H9 (cell line): ENCODE measurements around the gene INTS6L. TPM values are rescaled to one million over a fixed set of nuclear protein-coding genes. Genes with fewer than 3 reads are reported as not detected.

ENCODE experiments used
- DNase-seq: peaks from one replicate; pipeline ENCODE4 v3.0.0-alpha.2; 2017
- H2AFZ ChIP-seq: one replicate; pipeline ENCODE4 v1.6.1; 2013; ENCODE audit warnings: mild to moderate bottlenecking, low read length, control low read depth, moderate library complexity
- H2AK5ac ChIP-seq: 2 replicates; pipeline ENCODE4 v1.6.1; 2013; ENCODE audit warnings: low read length, control low read depth, mixed read lengths; ENCODE audit not compliant: insufficient read length
- H2BK120ac ChIP-seq: one replicate; pipeline ENCODE4 v1.6.1; 2013; ENCODE audit warnings: low read depth, mild to moderate bottlenecking, low read length, control low read depth, inconsistent platforms; ENCODE audit not compliant: poor library complexity, severe bottlenecking
- H2BK12ac ChIP-seq: 2 replicates; pipeline ENCODE4 v1.6.1; 2013; ENCODE audit warnings: low read length, control low read depth, mixed read lengths, low read depth; ENCODE audit not compliant: insufficient read length
- H2BK15ac ChIP-seq: 2 replicates; pipeline ENCODE4 v1.6.1; 2013; ENCODE audit warnings: low read depth, low read length, control low read depth
- H2BK20ac ChIP-seq: one replicate; pipeline ENCODE4 v1.6.1; 2013; ENCODE audit warnings: low read depth, mild to moderate bottlenecking, low read length, control low read depth, inconsistent platforms; ENCODE audit not compliant: poor library complexity, severe bottlenecking
- H2BK5ac ChIP-seq: 2 replicates; pipeline ENCODE4 v1.6.1; 2013; ENCODE audit warnings: low read length, control low read depth, mixed read lengths; ENCODE audit not compliant: insufficient read length
- H3K14ac ChIP-seq: 2 replicates; pipeline ENCODE4 v1.6.1; 2013; ENCODE audit warnings: low read length, control low read depth; ENCODE audit not compliant: insufficient read depth
- H3K18ac ChIP-seq: 2 replicates; pipeline ENCODE4 v1.6.1; 2013; ENCODE audit warnings: low read depth, mild to moderate bottlenecking, mixed read lengths, low read length, control low read depth; ENCODE audit not compliant: insufficient read length
- H3K23ac ChIP-seq: 2 replicates; pipeline ENCODE4 v1.6.1; 2013; ENCODE audit warnings: low read length, control low read depth, mixed read lengths, low read depth; ENCODE audit not compliant: insufficient read length
- H3K23me2 ChIP-seq: 2 replicates; pipeline ENCODE4 v1.6.1; 2013; ENCODE audit warnings: low read depth, mild to moderate bottlenecking, mixed read lengths, low read length, control low read depth; ENCODE audit not compliant: insufficient read length, poor library complexity, severe bottlenecking
- H3K27ac ChIP-seq: 2 replicates; pipeline ENCODE4 v1.5.1; 2013; ENCODE audit warnings: low read length, control low read depth, mixed read lengths, low read depth; ENCODE audit not compliant: insufficient read length
- H3K27me3 ChIP-seq: 2 replicates; pipeline ENCODE4 v1.6.1; 2013; ENCODE audit warnings: low read length, control low read depth, inconsistent platforms; ENCODE audit not compliant: insufficient read depth
- H3K4ac ChIP-seq: 2 replicates; pipeline ENCODE4 v1.6.1; 2013; ENCODE audit warnings: low read depth, mild to moderate bottlenecking, control low read depth, inconsistent platforms, low read length, moderate library complexity
- H3K4me1 ChIP-seq: 2 replicates; pipeline ENCODE4 v1.6.1; 2013; ENCODE audit warnings: low read length, control low read depth, inconsistent platforms; ENCODE audit not compliant: insufficient read depth
- H3K4me2 ChIP-seq: 2 replicates; pipeline ENCODE4 v1.6.1; 2013; ENCODE audit warnings: low read length, control low read depth, mixed read lengths; ENCODE audit not compliant: insufficient read length, insufficient read depth
- H3K56ac ChIP-seq: 2 replicates; pipeline ENCODE4 v1.6.1; 2013; ENCODE audit warnings: low read depth, mild to moderate bottlenecking, mixed read lengths, low read length, control low read depth; ENCODE audit not compliant: insufficient read length
- H3K79me1 ChIP-seq: 2 replicates; pipeline ENCODE4 v1.6.1; 2013; ENCODE audit warnings: low read depth, mild to moderate bottlenecking, moderate library complexity, low read length, control low read depth, inconsistent platforms; ENCODE audit not compliant: insufficient read depth, poor library complexity, severe bottlenecking
- H3K79me2 ChIP-seq: 2 replicates; pipeline ENCODE4 v1.6.1; 2013; ENCODE audit warnings: low read length, control low read depth, inconsistent platforms; ENCODE audit not compliant: insufficient read depth
- H3K9ac ChIP-seq: 2 replicates; pipeline ENCODE4 v1.6.1; 2013; ENCODE audit warnings: low read length, control low read depth, mixed read lengths; ENCODE audit not compliant: insufficient read length; ENCODE audit errors: extremely low read depth
- H3K9me3 ChIP-seq: one replicate; pipeline ENCODE4 v1.6.1; 2013; ENCODE audit warnings: low read depth, low read length, inconsistent platforms; ENCODE audit not compliant: control insufficient read depth
- H3T11ph ChIP-seq: one replicate; pipeline ENCODE4 v1.6.1; 2013; ENCODE audit warnings: mild to moderate bottlenecking, low read length, control low read depth, inconsistent platforms
- H4K20me1 ChIP-seq: one replicate; pipeline ENCODE4 v1.6.1; 2013; ENCODE audit not compliant: control insufficient read depth, insufficient read length, insufficient read depth
- H4K5ac ChIP-seq: 2 replicates; pipeline ENCODE4 v1.6.1; 2013; ENCODE audit warnings: low read depth, mild to moderate bottlenecking, mixed read lengths, low read length, control low read depth; ENCODE audit not compliant: insufficient read length
- H4K8ac ChIP-seq: replicated peaks from 2 replicates; pipeline ENCODE4 v1.6.1; 2013; ENCODE audit warnings: low read length, control low read depth, mixed read lengths, low read depth; ENCODE audit not compliant: insufficient read length
- H4K91ac ChIP-seq: 2 replicates; pipeline ENCODE4 v1.6.1; 2013; ENCODE audit warnings: low read depth, mild to moderate bottlenecking, moderate library complexity, mixed read lengths, low read length, control low read depth; ENCODE audit not compliant: insufficient read length
- H3K27ac Mint-ChIP-seq, 3 experiments: 2 replicates in 2 of 3; 3 replicates in 1 of 3; pipeline ENCODE4 v1.8.0; 2020 to 2021; ENCODE audit warnings: mixed read lengths in 3 of 3, mild to moderate bottlenecking in 1 of 3, moderate library complexity in 1 of 3
- H3K27me3 Mint-ChIP-seq: 2 replicates; pipeline ENCODE4 v1.8.0; 2021; ENCODE audit warnings: low read depth, mild to moderate bottlenecking, moderate library complexity, mixed read lengths
- H3K36me3 Mint-ChIP-seq, 3 experiments: 2 replicates in 2 of 3; 3 replicates in 1 of 3; pipeline ENCODE4 v1.8.0; 2020 to 2021; ENCODE audit warnings: low read depth in 3 of 3, mixed read lengths in 3 of 3; ENCODE audit not compliant: insufficient read depth in 1 of 3
- H3K4me1 Mint-ChIP-seq, 2 experiments: 2 replicates each; pipeline ENCODE4 v1.8.0; 2020; ENCODE audit warnings: mixed read lengths in 2 of 2
- H3K4me3 Mint-ChIP-seq, 2 experiments: 2 replicates in 1 of 2; 3 replicates in 1 of 2; pipeline ENCODE4 v1.8.0; 2020 to 2021; ENCODE audit warnings: mild to moderate bottlenecking in 2 of 2, mixed read lengths in 2 of 2, moderate library complexity in 1 of 2
- H3K9me3 Mint-ChIP-seq, 2 experiments: 2 replicates in 1 of 2; 3 replicates in 1 of 2; pipeline ENCODE4 v1.8.0; 2020; ENCODE audit warnings: mild to moderate bottlenecking in 2 of 2, mixed read lengths in 2 of 2, moderate library complexity in 1 of 2
- WGBS: extraction: QIAGEN DNeasy Blood & Tissue Kit; methylation state at CpG from one replicate; pipeline ENCODE4 v1.1.7; 2013; ENCODE audit warnings: missing lambda C conversion rate, low lambda C conversion rate, mixed read lengths; ENCODE audit not compliant: insufficient read length; ENCODE audit errors: extremely low coverage; 5-methylcytosine and 5-hydroxymethylcytosine counted together
- total RNA-seq: library from RNA; stranded (reverse); gene quantifications from 2 replicates; pipeline ENCODE4 v1.2.1, GENCODE V29; 2021
- TF ChIP-seq, protein P1 (sequence below): fragments of 200-600 bp; sonication (generic); conservative IDR thresholded peaks from 3 replicates; pipeline ENCODE4 v1.8.0; 2021; ENCODE audit warnings: antibody characterized with exemption, mild to moderate bottlenecking

Gene INTS6L
- total RNA-seq, 1 experiment from 2014 or later, result 7.8 TPM

DNA sequence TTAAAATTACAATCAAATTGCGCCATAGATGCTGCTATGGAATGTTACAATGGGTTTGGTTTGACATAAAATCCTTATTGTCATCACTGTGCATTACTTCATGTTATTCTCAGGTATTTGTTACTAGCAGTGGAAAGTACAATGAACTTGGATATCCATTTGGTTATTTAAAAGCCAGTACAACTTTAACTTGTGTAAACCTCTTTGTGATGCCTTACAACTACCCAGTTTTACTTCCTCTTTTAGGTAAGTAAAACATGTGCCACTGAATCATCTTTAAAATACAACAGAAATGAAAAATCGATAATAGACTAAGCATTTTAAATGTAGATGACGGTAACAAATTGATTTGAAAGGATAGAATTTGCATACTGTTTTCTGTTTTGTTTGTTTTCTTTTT is 35.6 kb downstream of the INTS6L start:
- H3K23me2 ChIP-seq, result no peaks in the 10 kb centered on the region
- Mint-ChIP-seq H3K4me3 (no peak overlapping the region), H3K9me3 (peaks cover 44 to 48% of the 10 kb centered on the region in 2 experiments), H3K4me1 (peaks cover 16 to 17% of the 10 kb centered on the region in 2 experiments), H3K27me3 (no peaks in the 10 kb centered on the region), H3K27ac (no peak overlapping the region; a peak in 1 of 7 replicates), H3K36me3 (peaks cover 0 to 19% (median 4%) of the 10 kb centered on the region in 3 experiments)
- no peak overlapping the region for H2AK5ac ChIP-seq
- H3K23ac ChIP-seq, result no peak overlapping the region
- no peak overlapping the region for H2BK120ac ChIP-seq
- H2BK20ac ChIP-seq, result no peak overlapping the region
- H3K4ac ChIP-seq, result no peak overlapping the region
- H3K14ac ChIP-seq, result no peak overlapping the region
- no CpG with 5 or more reads among the region's 3 CpGs for WGBS
- H3K4me2 ChIP-seq, result no peak overlapping the region
- TF ChIP-seq, protein P1, sequence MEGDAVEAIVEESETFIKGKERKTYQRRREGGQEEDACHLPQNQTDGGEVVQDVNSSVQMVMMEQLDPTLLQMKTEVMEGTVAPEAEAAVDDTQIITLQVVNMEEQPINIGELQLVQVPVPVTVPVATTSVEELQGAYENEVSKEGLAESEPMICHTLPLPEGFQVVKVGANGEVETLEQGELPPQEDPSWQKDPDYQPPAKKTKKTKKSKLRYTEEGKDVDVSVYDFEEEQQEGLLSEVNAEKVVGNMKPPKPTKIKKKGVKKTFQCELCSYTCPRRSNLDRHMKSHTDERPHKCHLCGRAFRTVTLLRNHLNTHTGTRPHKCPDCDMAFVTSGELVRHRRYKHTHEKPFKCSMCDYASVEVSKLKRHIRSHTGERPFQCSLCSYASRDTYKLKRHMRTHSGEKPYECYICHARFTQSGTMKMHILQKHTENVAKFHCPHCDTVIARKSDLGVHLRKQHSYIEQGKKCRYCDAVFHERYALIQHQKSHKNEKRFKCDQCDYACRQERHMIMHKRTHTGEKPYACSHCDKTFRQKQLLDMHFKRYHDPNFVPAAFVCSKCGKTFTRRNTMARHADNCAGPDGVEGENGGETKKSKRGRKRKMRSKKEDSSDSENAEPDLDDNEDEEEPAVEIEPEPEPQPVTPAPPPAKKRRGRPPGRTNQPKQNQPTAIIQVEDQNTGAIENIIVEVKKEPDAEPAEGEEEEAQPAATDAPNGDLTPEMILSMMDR, result no peak
- no peaks in the 10 kb centered on the region for H3K27me3 ChIP-seq
- H3K79me1 ChIP-seq, result no peaks in the 10 kb centered on the region
- no peaks in the 10 kb centered on the region for H4K20me1 ChIP-seq
- peaks cover 8% of the 10 kb centered on the region for H3K9me3 ChIP-seq
- no peak overlapping the region for H4K5ac ChIP-seq
- DNase-seq, result no peak
- H3K27ac ChIP-seq, result no peak overlapping the region
- H4K91ac ChIP-seq, result no peak overlapping the region
- H4K8ac ChIP-seq, result no peak overlapping the region
- H2BK12ac ChIP-seq, result no peak overlapping the region
- no peak overlapping the region for H2BK15ac ChIP-seq
- no peak overlapping the region for H2AFZ ChIP-seq
- no peaks in the 10 kb centered on the region for H3K4me1 ChIP-seq
- no peak overlapping the region for H2BK5ac ChIP-seq
- H3K79me2 ChIP-seq, result no peaks in the 10 kb centered on the region
- no peak overlapping the region for H3K56ac ChIP-seq
- H3T11ph ChIP-seq, result no peak overlapping the region
- H3K18ac ChIP-seq, result no peak overlapping the region
- no peak overlapping the region for H3K9ac ChIP-seq
